ENCODE data around the gene ELMO1. TPM values are rescaled to one million over a fixed set of nuclear protein-coding genes. Genes with fewer than 3 reads are reported as not detected.

The ELMO1 gene
- total and polyA plus RNA-seq, 8 donors: 3.0 to 20.6 (median 6.6) TPM

- Histone ChIP-seq H3K9me3 (no peaks in the 10 kb centered on the region), H3K4me3 (no peak overlapping the region), H3K4me1 (no peaks in the 10 kb centered on the region), H3K27me3 (no peaks in the 10 kb centered on the region), H3K36me3 (no peaks in the 10 kb centered on the region), H3K27ac (no peak overlapping the region)
- peak in 2 of 4 donors; percentile 30 to 39 for ATAC-seq
- no peak for DNase-seq
- no peak for FAIRE-seq
- no peak for TF ChIP-seq CTCF (IDR thresholded peaks at IDR 0.05)
- intact Hi-C loops (cut with DNase I): no loop called here
- WGBS, 2 donors: 77% methylated on average over 10 of the region's 10 CpGs
These were observed 584.6 kb downstream of the ELMO1 start for GRCh38 chr7:36863901-36864701.

GRCh38 chr7:36862771-36863261 is 585.8 kb downstream of the ELMO1 start:
- ATAC-seq (no peak), DNase-seq (no peak), FAIRE-seq (no peak)
- Histone ChIP-seq H3K36me3 (no peaks in the 10 kb centered on the region), H3K27me3 (no peaks in the 10 kb centered on the region), H3K9me3 (no peaks in the 10 kb centered on the region), H3K4me1 (no peaks in the 10 kb centered on the region), H3K27ac (no peak overlapping the region), H3K4me3 (no peak overlapping the region)
- no peak for TF ChIP-seq CTCF (IDR thresholded peaks at IDR 0.05)
- intact Hi-C loops (cut with DNase I): no loop called here
- WGBS, 2 donors: 76% methylated on average over 4 of the region's 4 CpGs

GRCh38 chr7:36861656-36862055 is 587.0 kb downstream of the ELMO1 start:
- intact Hi-C loops (cut with DNase I): no loop called here

GRCh38 chr7:36860681-36861080 is 588.0 kb downstream of the ELMO1 start:
- DNase-seq: no peak
- H3K9me3 ChIP-seq: no peaks in the 10 kb centered on the region
- ATAC-seq: no peak
- no peaks in the 10 kb centered on the region for H3K4me1 ChIP-seq
- no peaks in the 10 kb centered on the region for H3K36me3 ChIP-seq
- no peak overlapping the region for H3K4me3 ChIP-seq
- 89 to 98% methylated on average over 2 of the region's 2 CpGs for WGBS, 2 donors
- no peaks in the 10 kb centered on the region for H3K27me3 ChIP-seq
- TF ChIP-seq CTCF (IDR thresholded peaks at IDR 0.05): no peak
- H3K27ac ChIP-seq: no peak overlapping the region
- intact Hi-C loops (cut with DNase I): no loop called here
- FAIRE-seq: no peak

More at GRCh38 chr7:36861656-36862055, 587.0 kb downstream of the ELMO1 start:
- 96 to 98% methylated on average over 11 of the region's 11 CpGs for WGBS, 2 donors
- no peak for TF ChIP-seq CTCF (IDR thresholded peaks at IDR 0.05)
- no peaks in the 10 kb centered on the region for H3K4me1 ChIP-seq
- H3K9me3 ChIP-seq: no peaks in the 10 kb centered on the region
- no peaks in the 10 kb centered on the region for H3K36me3 ChIP-seq
- H3K27ac ChIP-seq: no peak overlapping the region
- DNase-seq (no peak), ATAC-seq (no peak), FAIRE-seq (no peak)
- no peaks in the 10 kb centered on the region for H3K27me3 ChIP-seq
- H3K4me3 ChIP-seq: no peak overlapping the region

- no peak for ATAC-seq
- no peaks in the 10 kb centered on the region for H3K27me3 ChIP-seq
- H3K27ac ChIP-seq: no peak overlapping the region
- H3K9me3 ChIP-seq: no peaks in the 10 kb centered on the region
- DNase-seq: no peak
- H3K4me3 ChIP-seq: no peak overlapping the region
- no peak for TF ChIP-seq CTCF (IDR thresholded peaks at IDR 0.05)
- no peaks in the 10 kb centered on the region for H3K4me1 ChIP-seq
- 95% methylated on average over 15 of the region's 15 CpGs for WGBS, 2 donors
- FAIRE-seq: no peak
- H3K36me3 ChIP-seq: no peaks in the 10 kb centered on the region
- intact Hi-C loops (cut with DNase I): no loop called here
These were observed 593.3 kb downstream of the ELMO1 start for GRCh38 chr7:36855330-36855729.

All from pancreas (tissue), 10 donors.